Liver (tissue), 9 donors: ENCODE results near the gene RERE. TPM values are rescaled to one million over a fixed set of nuclear protein-coding genes. Genes with fewer than 3 reads are reported as not detected.

Experiments
- DNase-seq: peaks from one replicate; pipeline ENCODE4 v3.0.0-alpha.2; 2017; ENCODE audit warnings: low spot score
- H3K27ac ChIP-seq, 2 donors: one replicate each; pipeline ENCODE4 v1.7.0; 2013; ENCODE audit warnings: inconsistent platforms in 2 of 2, low read length in 2 of 2, control low read depth in 1 of 2, low read depth in 1 of 2, mild to moderate bottlenecking in 1 of 2
- H3K27me3 ChIP-seq, 4 donors: one replicate each; pipeline versions ENCODE4 v1.6.1 to v1.7.0; 2013; ENCODE audit warnings: low read length in 3 of 4, inconsistent platforms in 1 of 4, mild to moderate bottlenecking in 1 of 4, moderate library complexity in 1 of 4; ENCODE audit not compliant: control insufficient read depth in 4 of 4, insufficient read depth in 4 of 4
- H3K36me3 ChIP-seq, 4 donors: one replicate each; pipeline versions ENCODE4 v1.6.1 to v1.7.0; 2013; ENCODE audit warnings: low read length in 3 of 4, mild to moderate bottlenecking in 3 of 4, low read depth in 1 of 4, moderate library complexity in 1 of 4; ENCODE audit not compliant: control insufficient read depth in 4 of 4, insufficient read depth in 3 of 4
- H3K4me1 ChIP-seq, 4 donors: one replicate each; pipeline versions ENCODE4 v1.6.1 to v1.7.0; 2013; ENCODE audit warnings: low read length in 3 of 4, mild to moderate bottlenecking in 3 of 4, moderate library complexity in 1 of 4; ENCODE audit not compliant: control insufficient read depth in 4 of 4, insufficient read depth in 4 of 4
- H3K4me3 ChIP-seq, 3 donors: one replicate each; pipeline versions ENCODE4 v1.6.1 to v1.7.0; 2013; ENCODE audit warnings: low read length in 3 of 3, control low read depth in 1 of 3, low read depth in 1 of 3, mild to moderate bottlenecking in 1 of 3
- H3K9ac ChIP-seq, 2 donors: one replicate each; pipeline ENCODE4 v1.7.0; 2013; ENCODE audit warnings: low read length in 2 of 2, mild to moderate bottlenecking in 2 of 2, moderate library complexity in 2 of 2, control low read depth in 1 of 2, low read depth in 1 of 2
- H3K9me3 ChIP-seq, 4 donors: one replicate each; pipeline versions ENCODE4 v1.6.1 to v1.7.0; 2013; ENCODE audit warnings: low read length in 3 of 4; ENCODE audit not compliant: control insufficient read depth in 4 of 4
- ATF3 ChIP-seq: IDR thresholded peaks from 2 replicates; pipeline ENCODE4 v1.6.1; 2016; ENCODE audit warnings: antibody characterized with exemption
- CTCF ChIP-seq: fragments of 150-350 bp; IDR thresholded peaks from 2 replicates; pipeline ENCODE4 v1.5.1; 2017; ENCODE audit warnings: improper control_type of control experiment, low read depth, low read length; ENCODE audit not compliant: missing input control
- EGR1 ChIP-seq, 2 donors: IDR thresholded peaks; 2 replicates each; pipeline ENCODE4 v1.6.1; 2016 to 2018; ENCODE audit warnings: antibody characterized with exemption in 2 of 2, low read depth in 2 of 2
- FOXA1 ChIP-seq: IDR thresholded peaks from 2 replicates; pipeline ENCODE4 v1.6.1; 2016; ENCODE audit warnings: antibody characterized with exemption
- FOXA2 ChIP-seq: IDR thresholded peaks from 2 replicates; pipeline ENCODE4 v1.6.1; 2016; ENCODE audit warnings: antibody characterized with exemption
- GABPA ChIP-seq, 2 donors: IDR thresholded peaks in 1 of 2; conservative IDR thresholded peaks in 1 of 2; 2 replicates each; pipeline ENCODE4 v1.6.1; 2016; ENCODE audit warnings: antibody characterized with exemption in 2 of 2, mild to moderate bottlenecking in 1 of 2, moderate library complexity in 1 of 2
- HNF4A ChIP-seq, 2 donors: conservative IDR thresholded peaks; 2 replicates each; pipeline ENCODE4 v1.6.1; 2016; ENCODE audit warnings: antibody characterized with exemption in 2 of 2, mild to moderate bottlenecking in 2 of 2
- HNF4G ChIP-seq: IDR thresholded peaks from 2 replicates; pipeline ENCODE4 v1.6.1; 2016; ENCODE audit warnings: antibody characterized with exemption
- JUND ChIP-seq, 2 donors: IDR thresholded peaks; 2 replicates each; pipeline ENCODE4 v1.6.1; 2016; ENCODE audit warnings: antibody characterized with exemption in 2 of 2
- MAX ChIP-seq: IDR thresholded peaks from 2 replicates; pipeline ENCODE4 v1.6.1; 2016; ENCODE audit warnings: antibody characterized with exemption
- RAD21 ChIP-seq, 2 donors: IDR thresholded peaks; 2 replicates each; pipeline ENCODE4 v1.6.1; 2016; ENCODE audit warnings: antibody characterized with exemption in 2 of 2, mild to moderate bottlenecking in 2 of 2
- RXRA ChIP-seq, 2 donors: IDR thresholded peaks; 2 replicates each; pipeline ENCODE4 v1.6.1; 2017 to 2018; ENCODE audit warnings: antibody characterized with exemption in 2 of 2, mild to moderate bottlenecking in 1 of 2
- TAF1 ChIP-seq: conservative IDR thresholded peaks from 2 replicates; pipeline ENCODE4 v1.6.1; 2016; ENCODE audit warnings: antibody characterized with exemption, mild to moderate bottlenecking
- YY1 ChIP-seq: IDR thresholded peaks from 2 replicates; pipeline ENCODE4 v1.6.1; 2016; ENCODE audit warnings: antibody characterized with exemption, mild to moderate bottlenecking
- WGBS: extraction: QIAGEN DNeasy Blood & Tissue Kit; methylation state at CpG from one replicate; pipeline ENCODE4 v1.1.7; 2013; 5-methylcytosine and 5-hydroxymethylcytosine counted together
- polyA plus RNA-seq, 2 donors: library from polyadenylated mRNA; stranded (reverse) in 1 of 2; unstranded in 1 of 2; fragments of 200-250 nt in 1 of 2; fragments of >200 nt in 1 of 2; fragmentation: Nextera tagmentation in 1 of 2; extraction: Ambion mirVana in 1 of 2; gene quantifications; one replicate each; pipeline versions ENCODE4 v1.2.1 to v1.2.3, GENCODE V29; 2013 to 2015
- total RNA-seq, 2 donors: library from RNA; depleted of rRNA; stranded (reverse); fragments of >200 nt; gene quantifications; one replicate each; pipeline ENCODE4 v1.2.3, GENCODE V29; 2014
- donor health status: healthy.
- donor health status: healthy.
- donor health status: healthy.
- donor health status: healthy.
- donor health status: healthy.

RERE gene
- total and polyA plus RNA-seq, 4 donors: 9.8 to 49.1 (median 24.8) TPM

GRCh38 chr1:8494681-8495080 is 322.8 kb downstream of the RERE start:
- Histone ChIP-seq H3K9me3 (no peaks in the 10 kb centered on the region), H3K27me3 (no peaks in the 10 kb centered on the region), H3K27ac (no peak overlapping the region), H3K9ac (no peak overlapping the region), H3K36me3 (peaks cover 5 to 14% (median 10%) of the 10 kb centered on the region in 4 donors), H3K4me3 (no peak overlapping the region), H3K4me1 (peaks cover 2 to 13% (median 7%) of the 10 kb centered on the region in 4 donors)
- TF ChIP-seq GABPA (IDR thresholded peaks at IDR 0.05 in 1 of 2, conservative IDR thresholded peaks at IDR 0.05 in 1 of 2): no peak
- TF ChIP-seq TAF1: no peak
- no peak for TF ChIP-seq RAD21 (IDR thresholded peaks at IDR 0.05)
- no peak for TF ChIP-seq FOXA2
- no peak for TF ChIP-seq ATF3
- TF ChIP-seq JUND (IDR thresholded peaks at IDR 0.05): no peak
- TF ChIP-seq MAX: no peak
- no peak for TF ChIP-seq CTCF
- TF ChIP-seq FOXA1: no peak
- no peak for TF ChIP-seq RXRA (IDR thresholded peaks at IDR 0.05)
- no peak for TF ChIP-seq YY1
- TF ChIP-seq EGR1 (IDR thresholded peaks at IDR 0.05; ENCODE audit: low read depth in 2 of 2): no peak
- no peak for DNase-seq
- WGBS: 98% methylated on average over 3 of the region's 3 CpGs

GRCh38 chr1:8493916-8494540 is 323.4 kb downstream of the RERE start:
- Histone ChIP-seq H3K4me3 (no peak overlapping the region), H3K36me3 (peaks cover 5 to 14% (median 10%) of the 10 kb centered on the region in 4 donors), H3K27ac (no peak overlapping the region), H3K9ac (no peak overlapping the region), H3K4me1 (peaks cover 2 to 13% (median 7%) of the 10 kb centered on the region in 4 donors), H3K9me3 (no peaks in the 10 kb centered on the region), H3K27me3 (no peaks in the 10 kb centered on the region)
- no peak for TF ChIP-seq ATF3
- TF ChIP-seq FOXA1: no peak
- TF ChIP-seq JUND (IDR thresholded peaks at IDR 0.05): no peak
- TF ChIP-seq GABPA (IDR thresholded peaks at IDR 0.05 in 1 of 2, conservative IDR thresholded peaks at IDR 0.05 in 1 of 2): no peak
- no peak for TF ChIP-seq HNF4G
- no peak for TF ChIP-seq HNF4A (conservative IDR thresholded peaks at IDR 0.05)
- no peak for TF ChIP-seq CTCF
- TF ChIP-seq TAF1: no peak
- WGBS: 90% methylated on average over 7 of the region's 7 CpGs
- no peak for DNase-seq
